HFF-Myc (cell line): ENCODE data around the gene TMC1.

Experiments
- DNase-seq: peaks from one replicate; pipeline ENCODE4 v3.0.0-alpha.2; 2011; ENCODE audit warnings: low read depth; ENCODE audit errors: extremely low read depth
- H3K4me3 ChIP-seq: replicated peaks from 2 replicates; pipeline ENCODE4 v1.5.1; 2011; ENCODE audit warnings: low read depth, mild to moderate bottlenecking, control low read depth, low read length
- TF ChIP-seq, protein P1 (sequence below): IDR thresholded peaks from 2 replicates; pipeline ENCODE4 v1.5.1; 2012; ENCODE audit warnings: mild to moderate bottlenecking, low read depth, low read length, control low read depth; ENCODE audit errors: missing control alignments

TMC1 gene

DNA sequence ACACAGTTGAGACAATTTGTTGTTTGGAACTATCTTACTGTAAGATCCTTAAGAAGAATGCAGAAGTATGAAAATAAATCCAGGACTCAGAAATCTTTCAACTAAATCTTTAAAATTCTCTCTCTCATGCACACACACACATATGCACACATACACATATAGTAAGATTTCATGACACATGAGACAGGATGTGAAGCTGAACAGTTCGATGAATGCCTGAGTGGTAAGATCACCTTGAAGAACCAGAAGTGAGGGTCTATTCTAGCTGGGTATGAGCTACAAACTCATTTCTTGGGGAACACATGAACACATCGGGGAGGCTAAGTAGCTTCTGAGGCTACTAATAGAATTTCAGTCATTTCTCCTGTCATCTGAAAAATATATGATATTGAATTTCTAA is 153.6 kb downstream of the TMC1 start:
- TF ChIP-seq, protein P1, sequence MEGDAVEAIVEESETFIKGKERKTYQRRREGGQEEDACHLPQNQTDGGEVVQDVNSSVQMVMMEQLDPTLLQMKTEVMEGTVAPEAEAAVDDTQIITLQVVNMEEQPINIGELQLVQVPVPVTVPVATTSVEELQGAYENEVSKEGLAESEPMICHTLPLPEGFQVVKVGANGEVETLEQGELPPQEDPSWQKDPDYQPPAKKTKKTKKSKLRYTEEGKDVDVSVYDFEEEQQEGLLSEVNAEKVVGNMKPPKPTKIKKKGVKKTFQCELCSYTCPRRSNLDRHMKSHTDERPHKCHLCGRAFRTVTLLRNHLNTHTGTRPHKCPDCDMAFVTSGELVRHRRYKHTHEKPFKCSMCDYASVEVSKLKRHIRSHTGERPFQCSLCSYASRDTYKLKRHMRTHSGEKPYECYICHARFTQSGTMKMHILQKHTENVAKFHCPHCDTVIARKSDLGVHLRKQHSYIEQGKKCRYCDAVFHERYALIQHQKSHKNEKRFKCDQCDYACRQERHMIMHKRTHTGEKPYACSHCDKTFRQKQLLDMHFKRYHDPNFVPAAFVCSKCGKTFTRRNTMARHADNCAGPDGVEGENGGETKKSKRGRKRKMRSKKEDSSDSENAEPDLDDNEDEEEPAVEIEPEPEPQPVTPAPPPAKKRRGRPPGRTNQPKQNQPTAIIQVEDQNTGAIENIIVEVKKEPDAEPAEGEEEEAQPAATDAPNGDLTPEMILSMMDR = no peak
- DNase-seq = no peak

DNA sequence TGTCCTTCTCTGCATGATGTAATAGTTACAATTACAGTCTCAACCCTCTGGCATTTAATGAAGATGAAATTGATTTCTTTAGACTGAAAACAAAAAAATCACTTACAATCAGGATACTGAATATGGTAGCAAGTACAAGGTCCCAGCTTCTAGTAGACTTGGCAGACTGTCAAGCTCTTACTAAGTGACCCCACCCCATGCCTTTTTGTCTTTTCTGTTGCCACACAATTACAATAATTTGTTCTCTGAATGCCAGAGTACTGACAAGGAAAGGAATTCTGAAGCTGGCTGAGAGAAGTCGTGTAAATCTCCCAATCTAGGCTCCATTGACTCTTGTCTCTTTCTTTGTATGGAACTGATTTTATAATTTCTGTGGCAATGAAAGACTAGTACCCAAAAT is 154.2 kb downstream of the TMC1 start:
- DNase-seq = no peak
- TF ChIP-seq, protein P1 = no peak
- H3K4me3 ChIP-seq = no peak overlapping the region

More for the DNA sequence above, 153.6 kb downstream of the TMC1 start:
- no peak overlapping the region for H3K4me3 ChIP-seq

DNA sequence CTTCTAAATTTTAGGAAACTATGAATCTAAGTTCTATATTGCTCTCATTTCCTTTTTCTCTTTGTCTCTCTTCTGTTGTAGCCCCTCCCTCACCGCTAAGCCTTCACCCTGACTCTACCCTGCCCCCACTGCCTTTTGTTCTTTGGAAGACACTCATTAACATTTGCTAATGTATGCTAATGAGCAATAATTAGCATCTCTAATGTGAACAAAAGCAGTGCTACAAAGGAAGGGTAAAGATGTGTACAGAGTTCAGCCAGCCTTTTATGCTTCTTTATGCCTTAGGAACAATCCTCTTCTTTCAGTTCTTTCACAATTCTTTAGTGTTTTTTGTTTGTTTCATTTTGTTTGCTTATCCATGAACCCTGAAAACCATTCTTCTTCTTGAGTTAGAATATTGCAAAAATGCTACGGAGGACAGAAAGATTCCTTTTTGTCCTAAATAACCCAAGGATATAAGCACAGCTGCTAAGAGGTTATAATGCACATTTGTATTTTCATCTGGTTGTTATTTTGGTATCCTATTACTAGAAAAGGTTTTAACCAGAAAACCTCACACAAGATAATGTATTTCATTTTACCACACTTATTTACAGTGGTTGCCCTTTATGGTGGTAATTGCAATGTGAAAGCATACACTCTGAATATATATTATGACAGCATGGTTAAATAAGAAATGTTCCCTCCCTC is 159.3 kb downstream of the TMC1 start:
- no peak for DNase-seq
- H3K4me3 ChIP-seq = no peak overlapping the region
- TF ChIP-seq, protein P1 = no peak

DNA sequence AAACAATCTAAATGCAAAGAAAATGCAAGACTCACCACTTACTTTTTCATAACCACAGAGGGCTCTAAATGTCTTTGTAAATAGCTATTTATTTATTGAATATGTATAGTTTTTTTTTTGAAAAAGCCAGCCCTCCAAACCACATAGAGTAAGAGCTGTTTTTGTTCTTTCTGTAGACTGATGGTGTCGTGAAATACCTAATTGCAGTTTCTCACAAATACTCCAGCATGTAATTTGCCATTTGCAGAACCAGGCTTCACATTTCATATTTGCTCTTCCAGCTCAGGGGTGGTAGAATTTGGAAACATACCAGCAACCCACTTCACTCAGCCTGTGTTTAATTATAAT is 159.8 kb downstream of the TMC1 start:
- no peak for DNase-seq

DNA sequence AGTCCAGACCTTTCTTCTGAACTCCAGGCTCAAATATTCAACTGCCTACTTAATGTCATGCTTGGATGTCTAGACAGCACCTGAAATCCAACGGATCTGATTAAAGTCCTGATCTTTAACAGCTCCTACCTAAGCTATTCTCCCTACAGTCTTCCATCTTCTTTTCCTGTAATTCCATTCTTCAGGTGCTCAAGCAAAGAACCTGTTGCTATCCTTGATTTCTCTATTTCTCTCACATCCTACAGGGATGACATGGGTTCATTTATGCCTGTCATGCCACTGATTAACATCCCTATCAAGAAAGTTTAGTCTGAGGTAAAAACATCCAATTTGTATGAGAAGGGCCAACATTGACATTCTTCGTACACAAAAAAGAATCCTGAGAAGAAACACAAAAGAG is 163.2 kb downstream of the TMC1 start:
- no peak overlapping the region for H3K4me3 ChIP-seq
- TF ChIP-seq, protein P1 = no peak
- no peak for DNase-seq

More for the DNA sequence above, 159.8 kb downstream of the TMC1 start:
- no peak overlapping the region for H3K4me3 ChIP-seq
- TF ChIP-seq, protein P1 = no peak

DNA sequence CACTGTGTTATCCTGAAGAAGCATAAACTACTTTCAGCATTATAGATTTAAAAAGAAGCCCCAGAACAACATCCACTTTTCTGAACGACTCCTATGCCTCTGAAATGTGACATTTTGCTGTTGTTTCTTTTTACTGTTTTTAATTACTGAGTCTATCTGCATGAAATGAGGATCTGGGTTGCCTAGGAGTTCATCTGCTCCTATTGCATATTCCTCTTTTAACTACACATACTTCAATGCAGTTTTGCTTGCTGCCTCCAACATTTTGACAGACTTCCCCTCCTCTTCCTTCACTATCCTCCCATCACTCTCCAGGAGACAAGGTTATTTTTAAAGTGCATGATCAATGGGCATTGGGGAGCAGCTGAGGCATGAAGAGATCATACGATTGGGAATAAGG is 164.5 kb downstream of the TMC1 start:
- no peak overlapping the region for H3K4me3 ChIP-seq
- DNase-seq = no peak
- TF ChIP-seq, protein P1 = no peak

DNA sequence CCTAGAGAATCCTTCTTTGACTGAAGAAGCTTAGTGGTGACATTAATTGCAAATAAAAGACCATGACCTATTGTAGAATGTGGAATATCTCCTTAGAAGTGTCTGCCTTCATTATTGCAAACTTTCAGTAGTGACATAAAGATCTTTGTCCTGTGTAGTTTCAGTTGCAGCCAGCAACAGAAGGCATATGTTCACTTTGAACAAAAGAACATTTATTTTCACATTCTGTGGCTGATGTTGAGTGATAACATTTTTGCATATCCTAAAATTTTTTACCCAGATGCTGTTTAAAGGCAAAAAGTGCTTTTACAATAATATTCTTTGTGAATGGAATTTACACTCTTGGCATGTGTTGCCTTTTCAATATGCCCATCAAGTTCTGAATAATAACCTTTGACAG is 165.9 kb downstream of the TMC1 start:
- no peak for DNase-seq
- no peak overlapping the region for H3K4me3 ChIP-seq
- TF ChIP-seq, protein P1 = no peak
